HG03378 (cell line): ENCODE data around the gene TIMM50.
"Not testable (repeated sequence)": the region's sequence is repeated elsewhere in the genome, so short reads cannot be mapped to it uniquely, and the experiment has no call there.

Source experiments
- ATAC-seq: cut with Tn5 transposase; IDR thresholded peaks from one replicate; pipeline ENCODE4 v1.9.1; 2021; ENCODE audit warnings: mild to moderate bottlenecking, moderate library complexity; ENCODE audit not compliant: unreplicated experiment

TIMM50 gene

DNA sequence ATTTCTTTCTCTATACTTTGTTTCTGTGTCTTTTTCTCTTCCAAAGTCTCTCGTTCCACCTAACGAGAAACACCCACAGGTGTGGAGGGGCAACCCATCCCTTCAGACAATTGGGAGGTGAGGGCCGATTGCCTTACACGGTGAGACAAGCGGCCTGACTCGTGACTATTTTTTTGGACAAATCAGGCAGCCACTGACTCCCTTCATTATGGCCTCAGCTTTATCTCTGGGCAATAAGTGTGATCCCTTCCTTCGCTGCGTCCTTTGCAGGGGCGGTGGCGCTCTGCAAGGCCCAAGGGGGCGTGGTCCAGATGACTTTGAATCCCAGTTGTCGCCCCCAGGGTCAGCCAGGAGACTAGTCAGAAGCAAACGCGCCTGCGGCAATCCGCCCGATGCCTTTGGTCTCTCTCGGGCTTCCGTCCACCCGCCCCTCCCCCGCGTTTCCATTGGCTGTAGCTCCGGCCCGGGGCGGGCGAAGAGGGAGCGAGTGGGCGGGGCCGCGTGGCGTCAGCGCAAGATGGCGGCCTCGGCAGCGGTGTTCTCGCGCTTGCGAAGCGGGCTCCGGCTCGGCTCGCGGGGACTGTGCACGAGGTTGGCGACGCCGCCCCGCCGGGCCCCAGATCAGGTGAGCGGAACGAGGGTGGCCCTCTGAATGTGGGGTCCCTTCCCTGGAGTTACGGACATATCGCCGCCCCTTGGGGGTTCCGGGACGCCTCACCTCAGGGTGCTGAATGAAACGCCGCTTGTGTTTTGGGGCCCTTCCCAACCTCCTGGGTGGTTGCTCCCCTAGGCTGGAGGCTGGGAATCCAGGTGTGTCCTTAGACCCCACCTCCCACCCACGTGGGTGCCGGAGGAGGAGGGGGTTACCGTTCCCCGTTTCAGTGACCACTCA is at the start of gene TIMM50:
TIMM50 (plus strand) TSS at position 502 of the 892 bp plus-strand sequence; CDS start at position 518, 16 bp downstream.
- peak; percentile 67 for ATAC-seq

DNA sequence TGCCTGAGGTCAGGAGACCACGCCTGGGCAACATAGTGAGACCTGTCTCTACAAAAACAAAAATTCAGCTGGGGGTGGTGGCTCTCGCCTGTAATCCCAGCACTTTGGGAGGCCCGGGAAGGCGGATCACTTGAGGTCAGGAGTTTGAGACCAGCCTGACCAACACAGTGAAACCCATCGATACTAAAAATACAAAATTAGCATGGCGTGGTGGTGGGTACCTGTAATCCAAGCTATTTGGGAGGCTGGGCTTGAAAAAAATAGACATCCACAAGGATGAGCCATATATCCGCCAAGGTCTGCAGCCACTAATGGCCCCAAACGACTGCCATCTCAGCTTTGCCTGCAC is 48.0 kb upstream of the TIMM50 start:
- no peak for ATAC-seq

DNA sequence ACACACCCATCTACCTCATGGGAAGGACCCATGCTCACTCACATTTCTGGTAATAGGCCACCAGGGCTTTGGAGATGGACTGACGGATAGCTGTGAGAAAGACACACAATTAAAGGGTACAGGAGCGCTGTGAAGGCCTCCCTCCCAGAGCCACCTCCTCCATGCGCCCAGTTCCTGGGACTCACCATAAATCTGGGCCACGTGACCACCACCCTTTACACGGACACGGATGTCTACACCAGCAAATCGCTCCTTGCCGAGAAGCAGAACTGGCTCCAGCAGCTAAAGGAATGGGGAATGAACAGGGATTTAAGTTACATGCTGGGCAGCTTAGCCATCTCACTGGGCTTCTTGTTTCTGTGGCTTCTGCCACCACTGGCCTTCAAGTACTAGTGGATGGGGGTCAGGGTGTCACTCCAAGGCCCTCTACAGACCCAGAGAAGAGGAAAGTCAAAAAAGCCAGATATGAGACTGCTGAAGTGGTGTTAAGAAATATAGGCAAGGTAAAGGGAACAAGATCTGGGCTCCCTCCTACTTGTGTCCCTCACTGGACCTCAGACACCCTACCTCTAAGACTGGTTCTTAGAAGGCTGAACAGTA is 47.1 kb upstream of the TIMM50 start:
- no peak for ATAC-seq

DNA sequence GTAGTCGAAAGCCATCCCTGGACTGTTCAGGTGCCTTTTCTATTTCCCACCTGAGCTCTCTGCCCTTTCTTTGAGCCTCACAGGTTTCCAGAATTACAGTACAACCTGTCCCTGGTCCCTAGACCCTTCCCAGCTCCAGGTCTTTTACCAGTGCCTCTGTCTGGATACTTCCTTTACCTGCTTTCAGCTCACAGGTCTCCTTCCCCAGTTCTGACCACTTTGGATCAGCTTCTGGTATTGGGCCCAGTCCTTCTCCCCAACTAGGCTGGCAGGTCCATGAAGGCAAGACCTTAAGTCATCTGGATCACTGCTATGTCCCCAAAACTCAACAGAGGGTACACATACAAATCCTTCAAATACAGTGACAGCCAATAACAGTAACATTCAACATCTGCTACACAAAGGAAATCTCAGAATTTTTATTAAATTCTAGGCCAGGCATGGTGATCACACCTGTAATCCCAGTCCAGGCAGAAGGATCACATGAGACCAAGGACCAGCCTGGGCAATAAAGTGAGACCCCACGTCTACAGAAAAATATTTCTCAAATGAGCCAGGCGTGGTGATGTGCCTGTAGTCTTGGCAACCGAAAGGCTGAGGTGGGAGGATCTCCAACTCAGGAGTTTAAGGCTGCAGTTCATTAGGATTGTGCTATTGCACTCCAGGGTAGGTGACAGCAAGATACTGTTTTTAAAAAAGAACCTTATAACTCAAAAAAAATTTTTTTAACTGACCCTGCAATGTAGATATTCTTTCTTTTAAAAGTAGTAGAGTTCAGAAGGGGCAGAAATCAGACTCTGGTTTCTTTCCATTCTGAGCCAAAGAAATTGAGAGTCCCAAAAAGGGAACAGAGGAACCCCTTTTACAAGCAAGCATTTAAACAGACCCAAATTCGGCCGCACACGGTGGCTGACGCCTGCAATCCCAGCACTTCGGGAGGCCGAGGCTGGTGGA is 46.2 kb upstream of the TIMM50 start:
- ATAC-seq: no peak

DNA sequence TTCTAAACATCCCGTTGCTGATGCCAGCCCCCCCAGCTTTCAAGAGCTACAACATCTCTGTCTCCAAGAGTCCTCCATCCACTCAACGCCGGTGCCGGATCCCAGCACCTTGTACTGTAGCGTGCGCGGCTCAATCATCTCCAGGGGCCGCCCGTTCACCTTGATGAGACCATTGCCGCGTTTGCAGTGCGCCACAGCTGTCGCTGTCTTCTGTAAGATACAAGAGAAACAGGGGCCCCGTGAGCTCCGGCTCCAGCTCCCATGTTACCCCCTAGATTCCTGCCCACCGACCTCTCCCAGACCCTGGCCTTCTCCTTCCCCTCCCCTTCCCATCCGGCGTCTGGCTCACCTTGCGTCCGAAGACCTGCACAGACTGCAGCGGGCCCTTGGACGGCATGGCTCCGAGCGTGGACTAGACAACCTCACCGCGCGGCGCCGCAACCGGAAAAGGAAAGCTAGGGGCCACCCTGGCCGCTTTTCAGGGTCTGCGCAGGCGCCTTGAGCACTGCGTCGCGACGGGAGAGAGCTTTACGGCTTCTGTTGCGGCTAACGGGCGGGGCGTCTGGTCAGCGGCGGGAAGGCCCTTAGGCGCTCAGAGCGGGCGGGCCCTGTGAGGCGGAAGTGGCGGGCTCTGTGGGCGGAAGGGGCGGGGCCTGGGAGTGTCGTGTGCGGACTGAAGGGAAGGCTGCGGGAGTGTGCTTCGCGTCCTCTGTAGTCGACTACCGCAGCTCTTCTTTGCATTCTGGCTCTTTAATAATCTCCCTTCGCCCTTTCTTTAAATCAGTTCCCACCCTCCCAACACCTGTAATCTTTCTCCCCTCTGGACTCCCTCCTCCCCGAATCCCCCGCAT is 44.9 kb upstream of the TIMM50 start, which contains the start of gene RPS16:
RPS16 (minus strand) TSS at position 451 of the 851 bp plus-strand sequence; CDS start at position 397, 54 bp downstream.
- peak; percentile 47 for ATAC-seq

DNA sequence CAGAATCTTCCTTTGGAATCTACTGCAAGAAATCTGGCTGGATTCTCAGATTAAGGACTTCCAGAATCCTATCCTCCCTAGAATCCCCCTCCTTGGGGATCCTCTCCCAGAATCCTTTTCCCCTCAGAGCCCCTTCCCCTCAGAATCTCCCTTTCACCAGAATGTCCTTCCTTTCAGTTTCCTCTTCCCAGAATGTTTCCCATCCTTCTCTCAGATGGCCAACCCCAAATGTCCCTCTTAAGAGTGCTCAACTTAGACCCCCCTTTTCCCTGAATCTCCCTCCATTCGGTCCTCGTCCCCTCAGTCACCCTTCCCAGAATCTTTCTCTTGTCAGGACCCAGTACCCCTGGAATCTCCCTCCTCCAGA is 44.3 kb upstream of the TIMM50 start:
- no peak for ATAC-seq

DNA sequence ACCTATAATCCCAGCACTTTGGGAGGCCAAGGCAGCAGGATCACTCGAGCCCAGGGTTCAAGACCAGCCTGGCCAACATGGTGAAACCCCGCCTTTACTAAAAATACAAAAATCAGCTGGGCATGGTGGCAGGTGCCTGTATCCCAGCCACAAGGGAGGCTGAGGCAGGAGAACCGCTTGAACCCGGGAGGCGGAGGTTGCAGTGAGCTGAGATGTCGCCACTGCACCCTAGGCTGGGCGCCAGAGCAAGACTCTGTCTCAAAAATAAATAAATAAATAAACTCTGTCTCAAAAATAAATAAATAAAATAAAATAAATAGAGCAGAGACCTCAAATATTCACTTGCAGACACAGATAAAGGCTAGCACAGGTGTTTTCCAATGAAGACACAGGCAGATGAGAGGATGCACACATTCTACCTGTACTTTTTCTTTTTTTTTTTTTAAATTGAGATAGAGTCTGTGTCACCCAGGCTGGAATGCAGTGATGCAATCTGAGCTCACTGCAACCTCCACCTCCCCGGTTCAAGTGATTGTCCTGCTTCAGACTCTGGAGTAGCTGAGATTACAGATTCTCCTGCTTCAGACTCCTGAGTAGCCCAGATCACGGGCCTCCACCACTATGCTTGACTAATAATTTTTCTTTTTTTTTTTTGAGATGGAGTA is 42.2 kb upstream of the TIMM50 start:
- ATAC-seq: no peak

DNA sequence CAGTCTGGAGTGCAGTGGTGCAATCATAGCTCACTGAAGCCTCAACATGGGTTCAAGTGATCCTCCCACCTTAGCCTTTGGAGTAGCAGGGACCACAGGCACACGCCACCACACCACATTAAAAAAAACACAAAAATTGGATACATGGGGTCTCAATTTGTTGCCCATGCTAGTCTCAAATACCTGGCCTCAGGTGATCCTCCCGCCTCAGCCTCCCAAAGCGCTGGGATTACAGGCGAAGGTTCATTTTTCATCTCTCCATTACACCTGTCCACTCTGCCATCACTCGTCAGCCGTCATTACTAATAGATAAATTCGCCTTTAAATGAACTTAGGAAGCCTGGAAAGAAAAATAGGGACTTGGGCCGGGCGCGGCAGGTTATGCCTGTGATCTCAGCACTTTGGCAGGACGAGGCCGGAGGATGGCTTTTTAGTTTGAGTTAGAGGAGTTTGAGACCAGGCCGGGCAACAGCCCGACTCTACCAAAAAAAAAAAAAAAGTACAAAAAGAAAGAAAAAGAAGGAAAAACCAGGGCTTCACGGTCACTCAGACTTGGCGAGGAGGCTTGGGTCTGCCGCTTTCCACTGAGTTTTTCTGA is 35.9 kb upstream of the TIMM50 start:
- ATAC-seq: no peak

DNA sequence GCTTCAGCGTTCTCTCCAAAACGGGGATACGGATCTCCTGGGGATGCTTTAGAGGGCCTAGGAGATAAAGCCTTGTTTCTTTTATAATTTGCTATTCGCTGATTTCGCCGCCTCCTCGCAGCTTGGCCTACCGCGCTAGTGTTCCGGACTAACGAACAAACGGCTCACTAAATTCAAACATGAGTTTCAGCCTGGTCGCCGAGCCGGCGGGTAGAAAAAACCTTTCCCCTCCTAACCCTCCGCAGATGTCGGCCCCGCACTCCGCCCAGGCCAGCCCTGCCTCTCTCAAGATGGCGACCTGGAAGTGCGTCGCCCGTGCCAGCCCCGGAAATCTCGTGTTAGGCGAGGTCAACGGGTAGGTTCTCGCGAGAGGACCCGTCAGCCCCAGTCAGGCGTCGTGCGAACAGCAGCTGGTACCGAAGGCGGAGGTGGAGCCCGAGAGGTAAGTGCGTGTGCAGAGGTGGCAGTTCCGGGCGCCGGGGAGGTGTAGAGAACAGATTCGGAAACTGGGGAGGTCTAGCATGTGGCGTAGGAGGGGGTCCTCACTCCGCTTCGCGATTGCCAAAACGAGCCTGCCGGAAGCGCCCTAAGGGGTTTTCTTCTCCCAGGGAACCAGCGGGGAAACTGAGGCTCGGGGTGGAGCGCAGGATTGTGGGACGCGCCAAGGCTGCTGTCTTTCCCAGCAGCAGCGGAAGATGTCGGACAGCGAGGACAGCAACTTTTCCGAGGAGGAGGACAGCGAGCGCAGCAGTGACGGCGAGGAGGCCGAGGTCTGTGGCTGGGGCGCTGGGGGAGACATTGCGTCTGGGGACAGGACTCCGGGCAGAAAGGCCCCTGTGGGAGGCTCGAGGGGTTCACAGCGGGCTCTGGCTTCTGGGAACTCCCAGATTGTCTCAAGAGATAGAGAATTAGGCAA is 35.2 kb upstream of the TIMM50 start, which contains the start of gene SUPT5H:
SUPT5H (plus strand) TSS at position 387 of the 916 bp plus-strand sequence; CDS start at position 696, 309 bp downstream.
- ATAC-seq: peak; percentile 71

DNA sequence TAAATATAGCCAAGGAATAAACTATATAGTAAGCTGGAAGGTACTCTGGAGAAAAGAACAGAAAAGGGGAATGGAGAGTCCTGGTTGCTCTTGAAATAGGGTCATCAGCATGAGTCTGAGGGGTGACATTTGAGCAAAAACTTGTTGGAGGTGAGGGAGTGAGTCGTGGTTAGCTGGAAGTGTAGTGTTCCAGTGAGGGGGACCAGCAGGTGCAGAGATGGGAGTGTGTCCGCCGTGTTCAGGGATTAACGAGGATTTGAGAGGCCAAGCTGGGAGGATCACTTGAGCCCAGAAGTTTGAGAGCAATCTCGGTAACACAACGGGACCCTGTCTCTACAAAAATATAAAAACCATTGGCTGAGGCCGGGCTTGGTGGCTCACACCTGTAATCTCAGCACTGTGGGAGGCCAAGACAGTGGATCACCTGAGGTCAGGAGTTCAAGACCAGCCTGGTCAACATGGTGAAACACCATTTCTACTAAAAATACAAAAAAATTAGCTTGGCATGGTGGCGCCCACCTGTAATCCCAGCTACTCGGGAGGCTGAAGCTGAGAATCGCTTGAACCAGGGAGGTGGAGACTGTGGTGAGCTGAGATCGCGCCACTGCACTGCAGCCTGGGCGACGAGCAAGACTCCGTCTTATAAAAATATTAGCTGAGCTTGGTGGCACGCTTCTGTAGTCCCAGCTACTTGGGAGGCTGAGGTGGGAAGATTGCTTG is 34.1 kb upstream of the TIMM50 start:
- ATAC-seq: no peak

DNA sequence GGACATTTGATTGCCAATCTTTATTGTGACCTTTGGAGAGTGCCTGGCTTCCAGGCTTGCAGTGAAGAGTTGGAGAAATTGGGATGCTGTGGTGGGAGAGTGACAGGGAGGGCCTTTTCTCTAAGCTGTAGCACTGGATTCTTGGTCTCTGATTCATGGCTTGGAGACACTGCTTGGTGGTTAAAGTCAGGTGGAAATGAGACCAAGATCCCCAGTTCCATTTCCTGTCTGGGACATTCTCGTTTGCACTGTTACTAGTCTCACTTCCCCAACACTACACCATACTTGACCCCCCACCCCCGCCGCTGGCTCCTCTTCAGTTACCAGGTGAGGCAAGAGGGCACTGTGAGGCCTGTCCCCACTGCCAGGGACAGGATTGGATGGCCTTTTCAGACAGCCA is 32.4 kb upstream of the TIMM50 start:
- no peak for ATAC-seq

DNA sequence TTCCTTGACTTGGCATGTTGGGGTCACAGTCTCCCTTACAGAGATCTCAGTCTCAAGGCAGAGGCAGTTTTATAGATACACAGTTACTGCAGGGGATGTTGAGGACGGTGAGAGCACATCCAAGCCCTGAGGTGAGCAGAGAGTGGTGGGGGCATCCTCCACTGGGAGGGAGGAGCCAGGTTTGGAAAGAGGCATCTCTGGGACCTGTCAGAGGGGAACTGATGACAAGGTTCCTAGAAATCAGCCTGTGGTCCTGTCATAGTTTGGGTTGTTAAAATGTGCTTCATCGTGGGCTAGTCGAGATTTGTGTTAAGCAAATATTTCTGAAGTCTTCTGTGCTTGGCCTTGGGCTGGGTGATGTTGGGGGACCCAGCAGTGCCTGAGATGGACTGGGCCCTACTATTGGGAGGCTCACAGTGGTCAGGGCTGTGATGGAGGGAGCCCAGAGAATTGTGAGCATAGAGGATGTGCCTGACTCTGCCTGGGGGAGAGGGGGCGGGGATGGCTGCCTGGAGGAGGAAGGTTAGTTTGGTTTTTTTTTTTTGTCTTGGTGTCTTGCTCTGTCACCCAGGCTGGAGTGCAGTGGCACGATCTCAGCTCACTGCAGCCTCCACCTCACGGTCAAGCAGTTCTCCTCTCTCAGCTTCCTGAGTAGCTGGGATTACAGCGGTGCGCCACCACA is 31.4 kb upstream of the TIMM50 start:
- no peak for ATAC-seq

DNA sequence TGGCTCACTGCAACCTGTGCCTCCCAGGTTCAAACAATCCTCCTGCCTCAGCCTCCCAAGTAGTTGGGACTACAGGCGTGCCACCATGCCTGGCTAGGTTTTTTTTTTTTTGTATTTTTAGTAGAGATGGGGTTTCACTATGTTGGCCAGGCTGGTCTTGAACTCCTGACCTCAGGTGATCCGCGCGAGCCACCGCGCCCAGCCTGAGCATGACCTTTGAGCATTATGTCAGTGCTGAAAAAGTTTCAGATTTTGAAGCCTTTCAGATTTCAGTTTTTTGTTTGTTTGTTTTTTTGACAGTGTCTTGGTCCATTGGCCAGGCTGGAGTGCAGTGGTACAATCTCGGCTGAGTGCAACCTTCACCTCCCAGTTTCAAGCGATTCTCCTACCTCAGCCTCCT is 29.4 kb upstream of the TIMM50 start:
- ATAC-seq: not testable (repeated sequence)

DNA sequence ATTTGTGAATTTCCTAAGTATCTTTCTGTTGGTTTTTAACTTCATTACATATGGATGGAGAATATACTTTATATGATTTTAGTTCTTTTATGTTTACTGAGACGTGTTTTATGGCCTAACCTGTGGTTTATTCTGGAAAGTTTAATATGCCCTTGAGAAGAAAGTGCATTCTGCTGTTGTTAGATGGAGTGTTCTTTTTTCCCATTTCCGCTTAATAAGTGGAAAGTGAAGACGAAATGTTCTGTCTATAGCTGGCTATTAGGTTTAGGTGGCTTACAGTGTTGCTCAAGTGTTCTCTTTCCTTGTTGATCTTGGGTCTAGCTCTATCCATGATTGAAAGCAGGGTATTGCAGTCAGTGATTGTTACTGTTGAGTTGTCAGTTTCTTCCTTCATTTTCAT is 17.2 kb upstream of the TIMM50 start:
- no peak for ATAC-seq

DNA sequence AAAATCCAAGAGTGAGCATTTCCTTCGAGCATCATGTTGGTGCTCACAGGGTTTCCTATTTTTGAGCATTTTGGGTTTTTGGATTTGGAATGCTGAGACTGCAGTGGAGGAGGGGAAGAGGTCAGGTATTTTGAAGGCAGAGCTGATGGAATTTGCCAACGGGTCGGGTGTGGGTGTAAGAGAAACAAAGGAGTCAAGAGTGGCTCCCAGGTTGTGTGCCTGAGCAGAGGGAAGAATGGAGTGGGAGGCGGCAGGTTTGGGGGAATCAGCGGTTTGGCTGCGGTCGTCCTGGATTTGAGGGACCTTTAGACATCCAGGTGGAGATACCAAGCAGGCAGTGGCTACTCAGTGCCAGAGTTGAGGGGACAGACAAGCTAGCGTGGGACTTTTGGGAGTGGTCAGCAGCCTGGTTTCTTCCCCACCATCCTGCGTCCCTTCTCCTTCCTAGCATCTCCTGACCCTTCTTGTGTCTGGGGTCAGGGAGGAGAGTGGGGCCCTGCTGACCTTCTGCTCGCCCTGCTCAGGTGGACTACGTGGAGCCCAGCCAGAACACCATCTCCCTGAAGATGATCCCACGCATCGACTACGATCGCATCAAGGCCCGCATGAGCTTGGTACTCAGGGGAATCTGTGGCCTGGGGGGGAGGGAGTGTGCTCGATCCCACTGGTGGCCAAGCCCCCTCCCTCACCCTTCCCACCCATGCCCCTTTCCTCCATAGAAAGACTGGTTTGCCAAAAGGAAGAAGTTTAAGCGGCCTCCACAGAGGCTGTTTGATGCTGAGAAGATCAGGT is 14.5 kb upstream of the TIMM50 start:
- no peak for ATAC-seq

DNA sequence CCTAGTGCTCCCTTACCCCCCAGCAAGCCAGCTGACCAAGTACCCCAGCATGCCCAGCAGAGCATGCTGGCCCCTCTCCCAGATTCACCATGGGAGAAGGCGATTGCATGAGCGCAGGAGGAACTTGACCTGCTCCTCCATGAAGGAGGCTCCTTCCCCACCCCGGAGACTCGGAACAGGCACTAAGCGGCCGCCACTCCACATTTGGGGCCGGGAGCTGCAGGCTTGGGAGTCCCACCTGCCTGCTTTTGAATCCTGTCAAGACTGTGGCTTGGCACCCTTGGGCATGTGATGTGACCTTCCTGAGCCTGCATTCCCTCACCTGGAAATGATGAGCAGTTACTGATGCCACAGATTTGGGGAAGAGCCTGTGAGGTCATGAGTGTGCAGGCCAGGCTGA is 12.7 kb upstream of the TIMM50 start:
- ATAC-seq: no peak
